ENCODE results near the gene PLB1. TPM values are rescaled to one million over a fixed set of nuclear protein-coding genes. Genes with fewer than 3 reads are reported as not detected.

The PLB1 gene
- total RNA-seq, 1 donor from 2014 or later: 1.0 TPM

DNA sequence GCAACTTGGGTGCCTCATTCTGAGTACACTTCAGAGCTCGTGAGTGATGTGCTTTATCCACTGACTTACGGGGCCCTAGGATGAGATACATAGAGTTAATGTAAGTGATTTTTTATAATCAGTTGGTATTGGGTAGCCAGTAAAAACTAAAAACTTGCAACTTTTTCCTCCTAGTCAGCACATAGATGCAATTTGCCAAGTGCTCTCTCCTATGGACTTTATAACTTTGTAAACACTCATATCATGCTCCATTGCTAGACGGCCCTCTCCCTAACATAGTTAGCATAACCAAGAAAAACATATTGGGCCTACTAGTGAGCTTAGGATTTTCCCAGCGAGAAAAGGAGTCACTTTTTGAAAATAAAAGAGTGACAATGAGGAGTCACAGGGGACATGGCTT is 60.4 kb downstream of the PLB1 start:
- H3K4me1 ChIP-seq (ENCODE audit: control insufficient read depth in 3 of 3, insufficient read depth in 3 of 3, low read length in 3 of 3): no peaks in the 10 kb centered on the region
- no peak overlapping the region for H3K9ac ChIP-seq (ENCODE audit: low read depth in 1 of 3, low read length in 3 of 3)
- H3K4me3 ChIP-seq (ENCODE audit: low read length in 3 of 3): no peak overlapping the region
- no peaks in the 10 kb centered on the region for H3K36me3 ChIP-seq (ENCODE audit: control insufficient read depth in 3 of 3, insufficient read depth in 3 of 3, low read length in 3 of 3)
- no peaks in the 10 kb centered on the region for H3K9me3 ChIP-seq (ENCODE audit: control insufficient read depth in 3 of 3, low read length in 3 of 3)
- H3K27me3 ChIP-seq (ENCODE audit: control insufficient read depth in 3 of 3, insufficient read depth in 3 of 3, low read length in 3 of 3): no peaks in the 10 kb centered on the region
- H3K27ac ChIP-seq (ENCODE audit: low read depth, low read length): no peak overlapping the region

DNA sequence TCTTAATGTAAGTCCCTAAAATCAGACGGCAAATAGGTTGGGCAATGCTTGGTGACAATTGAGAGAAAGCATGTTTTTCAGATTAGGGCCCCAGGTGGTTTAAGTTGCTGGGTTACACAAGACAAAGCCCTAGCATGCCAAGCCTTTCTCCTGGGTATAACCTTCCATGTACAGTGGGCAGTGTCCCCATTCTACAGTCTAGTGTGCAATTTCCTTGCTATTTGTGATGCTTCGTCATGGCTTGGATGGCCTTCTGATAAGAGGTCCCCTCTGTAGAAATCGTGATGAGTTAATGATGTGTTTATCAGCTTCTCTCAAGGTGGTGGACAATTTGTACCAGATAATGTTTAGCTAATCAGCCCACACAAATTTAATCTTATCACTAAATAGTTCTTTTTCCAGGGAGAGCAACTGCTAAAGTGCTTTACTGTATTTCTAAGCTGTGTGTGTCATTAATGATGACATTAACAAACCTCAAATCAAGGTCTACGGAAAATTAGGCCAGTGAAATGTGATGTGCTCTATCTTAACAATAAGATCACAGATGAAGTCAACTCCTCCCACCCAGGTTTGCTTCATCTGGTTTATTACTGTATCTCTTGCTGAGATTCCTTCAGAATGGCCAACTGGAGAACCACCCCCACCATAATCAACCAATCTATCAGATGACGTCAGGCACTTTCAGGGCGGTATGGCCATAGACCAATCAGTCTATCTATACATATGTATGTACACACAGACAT is 61.7 kb downstream of the PLB1 start:
- no peak overlapping the region for H3K9ac ChIP-seq (ENCODE audit: low read depth in 1 of 3, low read length in 3 of 3)
- no peak overlapping the region for H3K27ac ChIP-seq (ENCODE audit: low read depth, low read length)
- H3K9me3 ChIP-seq (ENCODE audit: control insufficient read depth in 3 of 3, low read length in 3 of 3): no peaks in the 10 kb centered on the region
- H3K4me3 ChIP-seq (ENCODE audit: low read length in 3 of 3): no peak overlapping the region
- no peaks in the 10 kb centered on the region for H3K27me3 ChIP-seq (ENCODE audit: control insufficient read depth in 3 of 3, insufficient read depth in 3 of 3, low read length in 3 of 3)
- no peaks in the 10 kb centered on the region for H3K4me1 ChIP-seq (ENCODE audit: control insufficient read depth in 3 of 3, insufficient read depth in 3 of 3, low read length in 3 of 3)
- no peaks in the 10 kb centered on the region for H3K36me3 ChIP-seq (ENCODE audit: control insufficient read depth in 3 of 3, insufficient read depth in 3 of 3, low read length in 3 of 3)

DNA sequence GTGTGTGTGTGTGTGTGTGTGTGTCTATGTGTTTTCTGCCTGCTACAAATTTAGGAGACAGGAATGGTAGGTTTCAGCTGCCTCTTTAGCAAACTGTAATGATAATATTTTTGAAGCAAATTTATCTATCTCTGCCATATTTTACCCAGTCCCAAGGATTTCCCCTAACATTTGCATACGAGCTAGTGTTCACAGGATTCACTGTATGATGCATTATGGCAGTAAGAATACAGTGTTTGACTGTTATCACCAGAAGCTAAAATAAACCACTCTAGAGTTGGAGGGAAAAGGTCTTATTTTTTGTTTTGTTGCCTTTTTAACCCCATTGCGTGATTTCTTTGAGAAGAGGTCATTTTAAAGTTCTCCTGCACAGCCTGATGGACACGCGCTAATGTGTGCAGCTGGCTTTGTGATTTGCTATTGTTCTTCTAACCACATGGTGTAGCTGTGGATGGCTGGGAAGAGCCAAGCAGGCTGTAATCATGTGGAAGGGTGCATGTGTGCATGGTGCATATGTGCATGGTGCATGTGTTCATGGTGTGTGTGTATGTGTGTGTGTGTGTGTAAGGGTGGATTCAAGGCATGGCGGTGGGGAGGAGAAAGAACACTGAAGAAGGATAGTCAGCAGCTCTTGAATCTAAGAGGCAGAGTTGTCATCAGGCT is 62.4 kb downstream of the PLB1 start:
- Histone ChIP-seq H3K4me1 (ENCODE audit: control insufficient read depth in 3 of 3, insufficient read depth in 3 of 3, low read length in 3 of 3) (no peaks in the 10 kb centered on the region), H3K4me3 (ENCODE audit: low read length in 3 of 3) (no peak overlapping the region), H3K9ac (ENCODE audit: low read depth in 1 of 3, low read length in 3 of 3) (no peak overlapping the region), H3K27ac (ENCODE audit: low read depth, low read length) (no peak overlapping the region), H3K36me3 (ENCODE audit: control insufficient read depth in 3 of 3, insufficient read depth in 3 of 3, low read length in 3 of 3) (no peaks in the 10 kb centered on the region), H3K27me3 (ENCODE audit: control insufficient read depth in 3 of 3, insufficient read depth in 3 of 3, low read length in 3 of 3) (no peaks in the 10 kb centered on the region), H3K9me3 (ENCODE audit: control insufficient read depth in 3 of 3, low read length in 3 of 3) (no peaks in the 10 kb centered on the region)

DNA sequence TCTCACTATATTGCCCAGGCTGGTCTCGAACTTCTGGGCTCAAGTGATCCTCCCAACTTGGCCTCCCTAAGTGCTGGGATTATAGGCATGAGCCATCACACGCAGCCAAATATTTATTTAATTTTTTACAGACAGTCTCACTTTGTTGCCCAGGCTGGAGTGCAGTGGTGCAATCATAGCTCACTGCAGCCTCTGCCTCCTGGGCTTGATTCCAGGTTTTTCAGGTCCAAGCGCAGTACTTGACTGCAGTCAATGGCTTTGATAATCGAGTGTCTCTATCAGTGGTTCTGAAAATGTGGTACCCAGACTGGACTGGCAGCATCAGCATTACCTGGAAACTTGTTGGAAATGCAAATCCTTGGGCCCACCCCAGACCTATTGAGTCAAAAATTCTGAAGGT is 63.1 kb downstream of the PLB1 start:
- Histone ChIP-seq H3K27ac (ENCODE audit: low read depth, low read length) (no peak overlapping the region), H3K9me3 (ENCODE audit: control insufficient read depth in 3 of 3, low read length in 3 of 3) (no peaks in the 10 kb centered on the region), H3K27me3 (ENCODE audit: control insufficient read depth in 3 of 3, insufficient read depth in 3 of 3, low read length in 3 of 3) (no peaks in the 10 kb centered on the region), H3K9ac (ENCODE audit: low read depth in 1 of 3, low read length in 3 of 3) (no peak overlapping the region), H3K36me3 (ENCODE audit: control insufficient read depth in 3 of 3, insufficient read depth in 3 of 3, low read length in 3 of 3) (no peaks in the 10 kb centered on the region), H3K4me1 (ENCODE audit: control insufficient read depth in 3 of 3, insufficient read depth in 3 of 3, low read length in 3 of 3) (no peaks in the 10 kb centered on the region), H3K4me3 (ENCODE audit: low read length in 3 of 3) (no peak overlapping the region)

DNA sequence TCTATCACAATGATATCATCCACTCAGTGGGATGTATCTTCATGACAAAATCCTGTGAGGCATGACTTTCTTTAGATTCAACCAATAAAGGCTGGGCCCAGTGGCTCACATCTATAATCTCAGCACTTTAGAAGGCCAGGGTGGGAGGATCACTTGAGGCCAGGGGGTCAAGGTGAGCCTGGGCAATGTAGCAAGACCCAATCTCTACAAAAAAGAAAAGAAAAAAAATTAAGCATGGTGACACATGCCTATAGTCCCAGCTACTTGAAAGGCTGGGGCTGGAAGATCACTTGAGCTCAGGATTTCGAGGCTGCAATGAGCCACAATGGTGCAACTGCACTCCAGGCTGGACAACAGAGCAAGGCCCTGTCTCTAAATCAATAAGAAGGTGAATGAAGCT is 68.0 kb downstream of the PLB1 start:
- H3K36me3 ChIP-seq (ENCODE audit: control insufficient read depth in 3 of 3, insufficient read depth in 3 of 3, low read length in 3 of 3): no peaks in the 10 kb centered on the region
- no peak overlapping the region for H3K9ac ChIP-seq (ENCODE audit: low read depth in 1 of 3, low read length in 3 of 3)
- no peaks in the 10 kb centered on the region for H3K9me3 ChIP-seq (ENCODE audit: control insufficient read depth in 3 of 3, low read length in 3 of 3)
- no peak overlapping the region for H3K27ac ChIP-seq (ENCODE audit: low read depth, low read length)
- H3K4me3 ChIP-seq (ENCODE audit: low read length in 3 of 3): no peak overlapping the region
- H3K27me3 ChIP-seq (ENCODE audit: control insufficient read depth in 3 of 3, insufficient read depth in 3 of 3, low read length in 3 of 3): no peaks in the 10 kb centered on the region
- H3K4me1 ChIP-seq (ENCODE audit: control insufficient read depth in 3 of 3, insufficient read depth in 3 of 3, low read length in 3 of 3): peaks cover 11 to 15% (median 12%) of the 10 kb centered on the region in 3 donors

DNA sequence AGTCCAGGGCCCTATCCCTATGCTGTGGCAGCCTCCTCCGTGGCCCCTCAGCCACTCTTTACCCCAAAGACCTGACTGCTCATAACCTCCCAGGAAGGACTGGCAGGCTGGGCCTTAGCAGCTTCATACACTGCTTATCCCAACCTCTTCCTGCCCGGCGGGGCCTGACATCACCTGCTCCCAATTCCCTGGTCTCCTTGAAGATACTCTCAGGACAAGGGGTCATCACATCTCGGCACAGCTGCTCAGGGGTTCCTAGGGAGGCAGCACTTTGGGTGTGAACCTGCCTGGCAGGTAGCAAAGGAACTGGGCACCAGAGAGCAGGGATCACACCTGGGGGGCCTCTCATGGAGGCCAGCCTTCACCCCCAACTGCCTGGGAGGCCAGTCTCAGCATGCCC is 68.5 kb downstream of the PLB1 start:
- no peak overlapping the region for H3K27ac ChIP-seq (ENCODE audit: low read depth, low read length)
- H3K4me1 ChIP-seq (ENCODE audit: control insufficient read depth in 3 of 3, insufficient read depth in 3 of 3, low read length in 3 of 3): peaks cover 13 to 17% (median 14%) of the 10 kb centered on the region in 3 donors
- H3K4me3 ChIP-seq (ENCODE audit: low read length in 3 of 3): no peak overlapping the region
- no peaks in the 10 kb centered on the region for H3K9me3 ChIP-seq (ENCODE audit: control insufficient read depth in 3 of 3, low read length in 3 of 3)
- no peaks in the 10 kb centered on the region for H3K27me3 ChIP-seq (ENCODE audit: control insufficient read depth in 3 of 3, insufficient read depth in 3 of 3, low read length in 3 of 3)
- no peaks in the 10 kb centered on the region for H3K36me3 ChIP-seq (ENCODE audit: control insufficient read depth in 3 of 3, insufficient read depth in 3 of 3, low read length in 3 of 3)
- H3K9ac ChIP-seq (ENCODE audit: low read depth in 1 of 3, low read length in 3 of 3): no peak overlapping the region

DNA sequence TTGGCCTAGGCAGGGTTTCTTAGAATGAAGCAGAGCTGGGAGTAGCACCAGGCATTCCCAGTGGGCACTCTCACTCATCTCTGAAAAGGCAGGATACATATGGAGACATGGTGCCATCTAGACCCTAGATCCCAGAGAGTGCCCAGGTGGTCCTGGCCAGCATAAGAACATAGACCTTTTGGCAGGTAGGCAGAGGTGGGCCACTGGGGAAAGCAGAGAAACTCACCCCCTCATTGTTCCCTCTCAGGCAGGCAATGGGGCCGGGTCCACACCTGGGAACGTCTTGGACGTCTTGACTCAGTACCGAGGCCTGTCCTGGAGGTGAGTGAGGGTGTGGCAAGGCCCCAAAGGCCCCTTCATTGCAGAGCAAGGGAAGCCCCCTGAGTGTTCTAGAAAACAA is 69.2 kb downstream of the PLB1 start:
- Histone ChIP-seq H3K27me3 (ENCODE audit: control insufficient read depth in 3 of 3, insufficient read depth in 3 of 3, low read length in 3 of 3) (no peaks in the 10 kb centered on the region), H3K27ac (ENCODE audit: low read depth, low read length) (no peak overlapping the region), H3K4me1 (ENCODE audit: control insufficient read depth in 3 of 3, insufficient read depth in 3 of 3, low read length in 3 of 3) (peaks cover 13 to 17% (median 14%) of the 10 kb centered on the region in 3 donors), H3K36me3 (ENCODE audit: control insufficient read depth in 3 of 3, insufficient read depth in 3 of 3, low read length in 3 of 3) (no peaks in the 10 kb centered on the region), H3K4me3 (ENCODE audit: low read length in 3 of 3) (no peak overlapping the region), H3K9me3 (ENCODE audit: control insufficient read depth in 3 of 3, low read length in 3 of 3) (no peaks in the 10 kb centered on the region), H3K9ac (ENCODE audit: low read depth in 1 of 3, low read length in 3 of 3) (no peak overlapping the region)

DNA sequence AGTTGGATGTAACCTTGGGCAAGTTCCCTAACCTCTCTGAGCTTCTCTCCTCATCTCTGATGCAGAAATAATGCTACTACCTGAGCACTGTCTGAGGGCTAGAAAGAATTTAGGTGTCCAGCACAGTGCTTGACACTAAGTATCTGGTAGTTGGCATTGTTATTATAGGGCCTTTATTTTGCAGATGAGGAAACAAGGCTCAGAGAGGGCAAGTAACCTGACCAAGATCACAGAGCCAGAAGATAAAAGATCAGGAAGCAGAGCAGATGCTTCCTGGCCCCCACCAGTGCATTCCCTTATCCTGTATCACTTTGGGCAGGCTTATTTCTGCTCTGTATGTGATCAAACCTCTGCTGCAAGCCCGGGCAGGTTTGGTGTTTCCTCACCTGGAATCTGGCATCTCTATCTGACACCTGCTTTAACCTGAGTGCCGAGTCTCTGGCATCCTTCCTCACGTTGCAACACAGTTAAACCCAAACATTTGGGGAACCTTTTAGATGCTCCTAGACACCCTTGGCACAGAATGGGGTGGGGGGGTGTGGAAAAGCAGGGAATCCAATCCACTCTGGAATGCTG is 69.9 kb downstream of the PLB1 start:
- Histone ChIP-seq H3K9me3 (ENCODE audit: control insufficient read depth in 3 of 3, low read length in 3 of 3) (no peaks in the 10 kb centered on the region), H3K27ac (ENCODE audit: low read depth, low read length) (no peak overlapping the region), H3K4me1 (ENCODE audit: control insufficient read depth in 3 of 3, insufficient read depth in 3 of 3, low read length in 3 of 3) (peaks cover 13 to 17% (median 14%) of the 10 kb centered on the region in 3 donors), H3K27me3 (ENCODE audit: control insufficient read depth in 3 of 3, insufficient read depth in 3 of 3, low read length in 3 of 3) (no peaks in the 10 kb centered on the region), H3K4me3 (ENCODE audit: low read length in 3 of 3) (no peak overlapping the region), H3K36me3 (ENCODE audit: control insufficient read depth in 3 of 3, insufficient read depth in 3 of 3, low read length in 3 of 3) (no peaks in the 10 kb centered on the region), H3K9ac (ENCODE audit: low read depth in 1 of 3, low read length in 3 of 3) (no peak overlapping the region)

DNA sequence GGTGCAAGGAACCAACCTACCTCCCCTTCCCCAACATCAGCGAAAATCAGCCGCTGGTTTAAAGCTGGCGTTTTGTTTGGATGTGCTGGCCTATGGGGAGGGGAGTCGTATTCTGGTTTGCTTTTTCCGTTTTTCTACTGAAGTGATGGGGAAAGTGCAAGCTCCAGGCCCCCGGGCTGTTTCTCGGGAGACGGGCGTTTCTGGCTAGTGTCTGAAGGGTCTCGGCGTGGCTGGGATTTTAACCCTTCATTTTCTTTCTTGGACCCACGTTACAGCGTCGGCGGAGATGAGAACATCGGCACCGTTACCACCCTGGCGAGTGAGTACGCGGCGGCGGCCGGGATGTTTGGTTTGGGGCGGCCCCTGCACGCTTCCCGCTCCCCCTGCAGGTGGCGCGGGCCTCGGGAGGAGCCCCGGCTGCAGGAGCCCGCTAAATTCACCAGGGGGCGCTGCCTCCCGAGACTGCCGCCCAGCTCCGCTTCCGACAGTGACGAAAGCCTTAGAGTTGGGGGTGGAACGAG is 70.7 kb downstream of the PLB1 start:
- Histone ChIP-seq H3K9me3 (ENCODE audit: control insufficient read depth in 3 of 3, low read length in 3 of 3) (no peaks in the 10 kb centered on the region), H3K27me3 (ENCODE audit: control insufficient read depth in 3 of 3, insufficient read depth in 3 of 3, low read length in 3 of 3) (no peaks in the 10 kb centered on the region), H3K9ac (ENCODE audit: low read depth in 1 of 3, low read length in 3 of 3) (peak overlapping the region; percentile 74 to 83 (median 75)), H3K36me3 (ENCODE audit: control insufficient read depth in 3 of 3, insufficient read depth in 3 of 3, low read length in 3 of 3) (no peaks in the 10 kb centered on the region), H3K4me3 (ENCODE audit: low read length in 3 of 3) (peak overlapping the region; percentile 72), H3K4me1 (ENCODE audit: control insufficient read depth in 3 of 3, insufficient read depth in 3 of 3, low read length in 3 of 3) (peaks cover 13 to 17% (median 14%) of the 10 kb centered on the region in 3 donors), H3K27ac (ENCODE audit: low read depth, low read length) (peak overlapping the region; percentile 68)

DNA sequence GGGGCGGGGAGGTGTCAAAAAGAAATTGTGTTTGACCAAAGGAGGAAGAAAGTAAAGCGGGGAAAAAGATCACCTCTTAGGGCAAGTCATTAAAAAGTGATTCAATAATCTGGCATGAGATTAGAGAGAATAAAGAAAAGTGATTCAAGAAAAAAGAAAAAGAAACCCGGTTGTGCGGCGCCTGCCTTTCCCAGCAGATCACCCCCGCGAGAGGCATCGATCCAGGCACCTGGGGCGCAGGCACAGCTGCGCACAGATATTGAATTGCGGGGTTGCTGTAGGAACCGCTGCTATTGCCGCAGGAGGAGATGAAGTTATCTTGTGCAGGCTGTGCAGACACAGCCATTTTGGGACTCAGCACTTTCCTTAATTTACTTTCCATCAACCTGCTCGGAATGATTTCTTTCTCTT is 71.2 kb downstream of the PLB1 start:
- H3K27ac ChIP-seq (ENCODE audit: low read depth, low read length): peak overlapping the region; percentile 68
- H3K36me3 ChIP-seq (ENCODE audit: control insufficient read depth in 3 of 3, insufficient read depth in 3 of 3, low read length in 3 of 3): no peaks in the 10 kb centered on the region
- peaks cover 13 to 17% (median 14%) of the 10 kb centered on the region in 3 donors for H3K4me1 ChIP-seq (ENCODE audit: control insufficient read depth in 3 of 3, insufficient read depth in 3 of 3, low read length in 3 of 3)
- peak overlapping the region; percentile 77 to 83 (median 79) for H3K9ac ChIP-seq (ENCODE audit: low read depth in 1 of 3, low read length in 3 of 3)
- peak overlapping the region; percentile 72 to 84 (median 79) for H3K4me3 ChIP-seq (ENCODE audit: low read length in 3 of 3)
- no peaks in the 10 kb centered on the region for H3K27me3 ChIP-seq (ENCODE audit: control insufficient read depth in 3 of 3, insufficient read depth in 3 of 3, low read length in 3 of 3)
- no peaks in the 10 kb centered on the region for H3K9me3 ChIP-seq (ENCODE audit: control insufficient read depth in 3 of 3, low read length in 3 of 3)
